NCI-H345 treated with DMSO at 0.1 percent for 48 hours (cell line): ENCODE measurements around the gene LGALS7B.
"Not testable (repeated sequence)": the region's sequence is repeated elsewhere in the genome, so short reads cannot be mapped to it uniquely, and the experiment has no call there.

Source experiments
- DNase-seq: peaks from one replicate; lab custom pipeline; 2025; ENCODE audit not compliant: unreplicated experiment; lab: John Stamatoyannopoulos, UW

Gene LGALS7B

GRCh38 chr19:38788478-38789243 is at the start of gene LGALS7B:
Gene LGALS7B, plus strand, starts transcription at chr19:38789200. Its CDS starts 27 bp downstream, at chr19:38789227.
- DNase-seq, result no peak

- DNase-seq, result no peak
Measured at GRCh38 chr19:38739440-38740256, 49.4 kb upstream of the LGALS7B start.

GRCh38 chr19:38740257-38740592 is 48.8 kb upstream of the LGALS7B start:
- no peak for DNase-seq

GRCh38 chr19:38740932-38741331 is 48.1 kb upstream of the LGALS7B start:
- no peak for DNase-seq

GRCh38 chr19:38741670-38742069 is 47.3 kb upstream of the LGALS7B start:
- DNase-seq, result no peak

- DNase-seq, result no peak
Measured at GRCh38 chr19:38742296-38742695, 46.7 kb upstream of the LGALS7B start.

GRCh38 chr19:38742906-38743305 is 46.1 kb upstream of the LGALS7B start:
- DNase-seq, result no peak

GRCh38 chr19:38743394-38744297 is 45.4 kb upstream of the LGALS7B start:
- DNase-seq, result no peak

- DNase-seq, result no peak
Measured at GRCh38 chr19:38744298-38744681, 44.7 kb upstream of the LGALS7B start, which contains the start of gene CAPN12. Gene CAPN12, minus strand, starts transcription at chr19:38744474. Its CDS starts 309 bp downstream, at chr19:38744165.

- DNase-seq, result no peak
Measured at GRCh38 chr19:38744874-38745273, 44.1 kb upstream of the LGALS7B start.

- DNase-seq, result no peak
Measured at GRCh38 chr19:38745316-38745715, 43.7 kb upstream of the LGALS7B start.

GRCh38 chr19:38753783-38754182 is 35.2 kb upstream of the LGALS7B start:
- DNase-seq, result not testable (repeated sequence)

GRCh38 chr19:38754196-38754595 is 34.8 kb upstream of the LGALS7B start:
- DNase-seq, result not testable (repeated sequence)

GRCh38 chr19:38759590-38760003 is 29.4 kb upstream of the LGALS7B start:
- DNase-seq, result no peak

- DNase-seq, result not testable (repeated sequence)
Measured at GRCh38 chr19:38760805-38761517, 28.0 kb upstream of the LGALS7B start.

GRCh38 chr19:38761884-38762389 is 27.1 kb upstream of the LGALS7B start:
- not testable (repeated sequence) for DNase-seq

- no peak for DNase-seq
Measured at GRCh38 chr19:38763795-38764220, 25.2 kb upstream of the LGALS7B start.

- no peak for DNase-seq
Measured at GRCh38 chr19:38765214-38765613, 23.8 kb upstream of the LGALS7B start.

- no peak for DNase-seq
Measured at GRCh38 chr19:38766276-38767047, 22.5 kb upstream of the LGALS7B start.
